Osteocyte (in vitro differentiated cells): ENCODE measurements around the gene CARNS1. TPM values are rescaled to one million over a fixed set of nuclear protein-coding genes. Genes with fewer than 3 reads are reported as not detected.

ENCODE experiments used
- DNase-seq: peaks from one replicate; pipeline ENCODE4 v3.0.0; 2021; ENCODE audit warnings: mixed read lengths; ENCODE audit not compliant: unreplicated experiment; ENCODE audit errors: extremely low spot score
- H3K27ac Mint-ChIP-seq: one replicate; pipeline ENCODE4 v1.8.0; 2021; ENCODE audit warnings: mild to moderate bottlenecking, mixed read lengths; ENCODE audit not compliant: unreplicated experiment
- H3K27me3 Mint-ChIP-seq: one replicate; pipeline ENCODE4 v1.8.0; 2021; ENCODE audit warnings: mixed read lengths; ENCODE audit not compliant: unreplicated experiment
- H3K36me3 Mint-ChIP-seq: one replicate; pipeline ENCODE4 v1.8.0; 2021; ENCODE audit warnings: mixed read lengths; ENCODE audit not compliant: unreplicated experiment
- H3K4me1 Mint-ChIP-seq: one replicate; pipeline ENCODE4 v1.8.0; 2021; ENCODE audit warnings: mixed read lengths; ENCODE audit not compliant: unreplicated experiment
- H3K4me3 Mint-ChIP-seq: one replicate; pipeline ENCODE4 v1.8.0; 2021; ENCODE audit warnings: mild to moderate bottlenecking, moderate library complexity, mixed read lengths; ENCODE audit not compliant: unreplicated experiment
- H3K9me3 Mint-ChIP-seq: one replicate; pipeline ENCODE4 v1.8.0; 2021; ENCODE audit warnings: mixed read lengths; ENCODE audit not compliant: unreplicated experiment
- total RNA-seq: library from RNA; stranded (reverse); gene quantifications from 2 replicates; pipeline ENCODE4 v1.2.1, GENCODE V29; 2021
- TF ChIP-seq, protein P1 (sequence below): fragments of 200-600 bp; sonication (generic); IDR thresholded peaks from 2 replicates; pipeline ENCODE4 v1.5.0; 2021; ENCODE audit warnings: antibody characterized with exemption, mild to moderate bottlenecking, moderate library complexity

The CARNS1 gene
- total RNA-seq, 1 donor from 2014 or later = 0.27 TPM

GRCh38 chr11:67376873-67377808 is 38.3 kb upstream of the CARNS1 start:
- DNase-seq = no peak
- TF ChIP-seq, protein P1, sequence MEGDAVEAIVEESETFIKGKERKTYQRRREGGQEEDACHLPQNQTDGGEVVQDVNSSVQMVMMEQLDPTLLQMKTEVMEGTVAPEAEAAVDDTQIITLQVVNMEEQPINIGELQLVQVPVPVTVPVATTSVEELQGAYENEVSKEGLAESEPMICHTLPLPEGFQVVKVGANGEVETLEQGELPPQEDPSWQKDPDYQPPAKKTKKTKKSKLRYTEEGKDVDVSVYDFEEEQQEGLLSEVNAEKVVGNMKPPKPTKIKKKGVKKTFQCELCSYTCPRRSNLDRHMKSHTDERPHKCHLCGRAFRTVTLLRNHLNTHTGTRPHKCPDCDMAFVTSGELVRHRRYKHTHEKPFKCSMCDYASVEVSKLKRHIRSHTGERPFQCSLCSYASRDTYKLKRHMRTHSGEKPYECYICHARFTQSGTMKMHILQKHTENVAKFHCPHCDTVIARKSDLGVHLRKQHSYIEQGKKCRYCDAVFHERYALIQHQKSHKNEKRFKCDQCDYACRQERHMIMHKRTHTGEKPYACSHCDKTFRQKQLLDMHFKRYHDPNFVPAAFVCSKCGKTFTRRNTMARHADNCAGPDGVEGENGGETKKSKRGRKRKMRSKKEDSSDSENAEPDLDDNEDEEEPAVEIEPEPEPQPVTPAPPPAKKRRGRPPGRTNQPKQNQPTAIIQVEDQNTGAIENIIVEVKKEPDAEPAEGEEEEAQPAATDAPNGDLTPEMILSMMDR = no peak
- Mint-ChIP-seq H3K27me3 (no peaks in the 10 kb centered on the region), H3K36me3 (no peaks in the 10 kb centered on the region), H3K4me3 (no peak overlapping the region), H3K4me1 (peaks cover 40% of the 10 kb centered on the region), H3K9me3 (no peaks in the 10 kb centered on the region), H3K27ac (no peak overlapping the region)

DNA sequence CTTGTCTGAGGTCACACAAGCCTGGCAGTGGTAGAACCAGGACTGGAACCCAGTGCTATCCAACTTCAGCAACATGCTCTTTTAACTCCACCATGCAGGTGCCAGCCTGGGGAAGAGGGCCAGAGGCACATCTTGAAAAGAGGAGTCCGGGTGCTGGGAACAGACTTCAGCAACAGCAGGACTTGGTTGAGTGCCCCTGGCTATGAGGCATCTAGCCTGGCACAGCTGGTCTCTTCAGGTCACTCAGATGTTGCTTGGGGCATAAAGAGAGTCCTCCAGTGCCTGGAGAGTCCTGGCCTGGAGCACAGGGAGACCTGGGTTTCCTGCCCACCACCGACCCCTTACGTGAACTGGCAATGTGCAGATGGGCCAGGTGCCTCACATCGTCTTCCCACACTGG is 36.9 kb upstream of the CARNS1 start:
- H3K9me3 Mint-ChIP-seq = no peaks in the 10 kb centered on the region
- no peaks in the 10 kb centered on the region for H3K36me3 Mint-ChIP-seq
- H3K27ac Mint-ChIP-seq = peak overlapping the region; percentile 47
- H3K4me3 Mint-ChIP-seq = no peak overlapping the region
- H3K4me1 Mint-ChIP-seq = peaks cover 43% of the 10 kb centered on the region
- TF ChIP-seq, protein P1 = no peak
- H3K27me3 Mint-ChIP-seq = no peaks in the 10 kb centered on the region
- DNase-seq = no peak

GRCh38 chr11:67379061-67380058 is 36.1 kb upstream of the CARNS1 start:
- no peaks in the 10 kb centered on the region for H3K9me3 Mint-ChIP-seq
- peaks cover 39% of the 10 kb centered on the region for H3K4me1 Mint-ChIP-seq
- no peak for DNase-seq
- H3K36me3 Mint-ChIP-seq = no peaks in the 10 kb centered on the region
- H3K4me3 Mint-ChIP-seq = peak overlapping the region; percentile 4
- no peaks in the 10 kb centered on the region for H3K27me3 Mint-ChIP-seq
- TF ChIP-seq, protein P1 = no peak
- peak overlapping the region; percentile 81 for H3K27ac Mint-ChIP-seq

DNA sequence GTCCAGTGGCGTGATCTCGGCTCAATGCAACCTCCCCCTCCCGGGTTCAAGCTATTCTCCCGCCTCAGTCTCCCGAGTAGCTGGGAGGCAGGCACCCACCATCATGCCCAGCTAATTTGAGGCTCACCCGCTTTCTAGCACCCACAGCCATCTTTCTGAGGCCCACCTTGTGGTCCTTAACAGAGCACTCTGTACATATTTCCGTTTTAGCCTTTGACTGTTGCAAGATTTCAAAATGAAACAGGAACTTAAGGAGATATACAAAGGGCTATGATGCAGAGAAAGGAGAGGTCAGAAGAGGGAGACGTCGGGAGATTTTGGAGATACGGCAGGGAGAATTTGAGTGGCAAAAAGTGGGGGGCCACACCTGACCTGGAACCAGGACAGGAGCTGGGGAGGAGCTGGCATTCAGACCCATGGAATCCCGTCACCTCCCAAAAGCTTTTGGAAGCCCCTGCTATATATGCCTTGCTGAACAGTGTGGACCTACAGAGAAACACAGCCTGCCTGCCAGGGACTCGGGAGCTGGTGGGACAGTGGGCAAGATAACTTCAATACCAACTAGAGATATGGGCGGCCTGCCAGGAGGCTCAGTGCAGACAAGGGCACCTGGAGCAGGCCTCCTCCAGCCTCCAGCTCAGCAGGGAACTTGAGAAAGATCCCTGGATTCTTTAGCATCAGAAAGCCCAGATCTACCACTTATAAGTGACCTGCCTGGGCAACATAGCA is 34.1 kb upstream of the CARNS1 start:
- TF ChIP-seq, protein P1 = no peak
- no peaks in the 10 kb centered on the region for H3K36me3 Mint-ChIP-seq
- DNase-seq = no peak
- peaks cover 34% of the 10 kb centered on the region for H3K4me1 Mint-ChIP-seq
- H3K9me3 Mint-ChIP-seq = no peaks in the 10 kb centered on the region
- no peak overlapping the region for H3K4me3 Mint-ChIP-seq
- peaks cover 6% of the 10 kb centered on the region for H3K27me3 Mint-ChIP-seq
- no peak overlapping the region for H3K27ac Mint-ChIP-seq
